ENCODE measurements around the gene TRIM46.

The TRIM46 gene

DNA sequence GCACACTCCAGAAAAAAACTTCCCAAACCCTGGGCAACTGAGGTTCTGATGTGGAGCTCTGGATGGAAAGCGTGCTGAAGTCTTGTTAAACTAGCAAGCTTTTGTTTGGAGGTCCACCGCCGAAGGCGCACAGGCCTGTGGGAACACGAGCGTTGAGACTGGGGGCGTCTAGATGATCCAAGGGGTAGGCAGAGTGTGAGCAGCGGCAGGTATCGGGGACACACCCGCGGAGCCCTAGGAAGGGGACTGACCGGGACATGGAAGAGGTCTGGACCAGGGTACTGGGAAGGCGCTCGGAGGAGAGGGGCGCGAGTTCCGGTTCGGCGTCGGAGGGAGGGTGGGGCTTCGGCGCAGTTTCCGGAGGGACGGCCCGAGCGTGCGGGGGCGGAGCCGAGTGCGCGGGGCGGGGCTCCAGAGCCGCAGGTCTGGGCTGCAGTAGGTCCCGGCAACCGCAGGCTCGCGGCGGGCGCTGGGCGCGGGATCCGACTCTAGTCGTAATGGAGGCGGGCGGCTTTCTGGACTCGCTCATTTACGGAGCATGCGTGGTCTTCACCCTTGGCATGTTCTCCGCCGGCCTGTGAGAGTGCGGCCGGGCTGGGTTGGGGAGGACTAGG lies 38.1 kb upstream of the TRIM46 start, which contains the start of gene SLC50A1:
Gene SLC50A1, plus strand, starts transcription at position 438 of the 614 bp plus-strand sequence. Its CDS starts 60 bp downstream, at position 498.
- TF ChIP-seq YY1 (IDR thresholded peaks at IDR 0.05; ENCODE audit: low read depth): peak; percentile 75
- TF ChIP-seq ZBTB7A (IDR thresholded peaks at IDR 0.05; ENCODE audit: low read depth): peak; percentile 66
- TF ChIP-seq TCF12 (IDR thresholded peaks at IDR 0.05; ENCODE audit: low read depth): no peak
- no peak for TF ChIP-seq RAD21 (IDR thresholded peaks at IDR 0.05; ENCODE audit: low read depth)
- TF ChIP-seq TAF1 (IDR thresholded peaks at IDR 0.05; ENCODE audit: low read depth): peak; percentile 83
- TF ChIP-seq CEBPB (IDR thresholded peaks at IDR 0.05): no peak
- TF ChIP-seq, protein P1, sequence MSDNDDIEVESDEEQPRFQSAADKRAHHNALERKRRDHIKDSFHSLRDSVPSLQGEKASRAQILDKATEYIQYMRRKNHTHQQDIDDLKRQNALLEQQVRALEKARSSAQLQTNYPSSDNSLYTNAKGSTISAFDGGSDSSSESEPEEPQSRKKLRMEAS (IDR thresholded peaks at IDR 0.05): peak; percentile 7
- peak; percentile 84 for TF ChIP-seq EGR1 (IDR thresholded peaks at IDR 0.05)
- TF ChIP-seq, protein P2, sequence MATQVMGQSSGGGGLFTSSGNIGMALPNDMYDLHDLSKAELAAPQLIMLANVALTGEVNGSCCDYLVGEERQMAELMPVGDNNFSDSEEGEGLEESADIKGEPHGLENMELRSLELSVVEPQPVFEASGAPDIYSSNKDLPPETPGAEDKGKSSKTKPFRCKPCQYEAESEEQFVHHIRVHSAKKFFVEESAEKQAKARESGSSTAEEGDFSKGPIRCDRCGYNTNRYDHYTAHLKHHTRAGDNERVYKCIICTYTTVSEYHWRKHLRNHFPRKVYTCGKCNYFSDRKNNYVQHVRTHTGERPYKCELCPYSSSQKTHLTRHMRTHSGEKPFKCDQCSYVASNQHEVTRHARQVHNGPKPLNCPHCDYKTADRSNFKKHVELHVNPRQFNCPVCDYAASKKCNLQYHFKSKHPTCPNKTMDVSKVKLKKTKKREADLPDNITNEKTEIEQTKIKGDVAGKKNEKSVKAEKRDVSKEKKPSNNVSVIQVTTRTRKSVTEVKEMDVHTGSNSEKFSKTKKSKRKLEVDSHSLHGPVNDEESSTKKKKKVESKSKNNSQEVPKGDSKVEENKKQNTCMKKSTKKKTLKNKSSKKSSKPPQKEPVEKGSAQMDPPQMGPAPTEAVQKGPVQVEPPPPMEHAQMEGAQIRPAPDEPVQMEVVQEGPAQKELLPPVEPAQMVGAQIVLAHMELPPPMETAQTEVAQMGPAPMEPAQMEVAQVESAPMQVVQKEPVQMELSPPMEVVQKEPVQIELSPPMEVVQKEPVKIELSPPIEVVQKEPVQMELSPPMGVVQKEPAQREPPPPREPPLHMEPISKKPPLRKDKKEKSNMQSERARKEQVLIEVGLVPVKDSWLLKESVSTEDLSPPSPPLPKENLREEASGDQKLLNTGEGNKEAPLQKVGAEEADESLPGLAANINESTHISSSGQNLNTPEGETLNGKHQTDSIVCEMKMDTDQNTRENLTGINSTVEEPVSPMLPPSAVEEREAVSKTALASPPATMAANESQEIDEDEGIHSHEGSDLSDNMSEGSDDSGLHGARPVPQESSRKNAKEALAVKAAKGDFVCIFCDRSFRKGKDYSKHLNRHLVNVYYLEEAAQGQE (IDR thresholded peaks at IDR 0.05; ENCODE audit: low read depth): no peak
- TF ChIP-seq, protein P3, sequence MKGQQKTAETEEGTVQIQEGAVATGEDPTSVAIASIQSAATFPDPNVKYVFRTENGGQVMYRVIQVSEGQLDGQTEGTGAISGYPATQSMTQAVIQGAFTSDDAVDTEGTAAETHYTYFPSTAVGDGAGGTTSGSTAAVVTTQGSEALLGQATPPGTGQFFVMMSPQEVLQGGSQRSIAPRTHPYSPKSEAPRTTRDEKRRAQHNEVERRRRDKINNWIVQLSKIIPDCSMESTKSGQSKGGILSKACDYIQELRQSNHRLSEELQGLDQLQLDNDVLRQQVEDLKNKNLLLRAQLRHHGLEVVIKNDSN (IDR thresholded peaks at IDR 0.05): no peak
- TF ChIP-seq TEAD4 (IDR thresholded peaks at IDR 0.05): no peak
- TF ChIP-seq FOXM1 (IDR thresholded peaks at IDR 0.05; ENCODE audit: borderline replicate concordance, low read depth): no peak
- no peak for TF ChIP-seq NFIC (IDR thresholded peaks at IDR 0.05)
- TF ChIP-seq EP300 (IDR thresholded peaks at IDR 0.05; ENCODE audit: borderline replicate concordance): 0 out of 2 replicates have a peak, but pooled peaks have one; percentile 9
- TF ChIP-seq CREB1 (IDR thresholded peaks at IDR 0.05; ENCODE audit: low read depth): peak; percentile 27

DNA sequence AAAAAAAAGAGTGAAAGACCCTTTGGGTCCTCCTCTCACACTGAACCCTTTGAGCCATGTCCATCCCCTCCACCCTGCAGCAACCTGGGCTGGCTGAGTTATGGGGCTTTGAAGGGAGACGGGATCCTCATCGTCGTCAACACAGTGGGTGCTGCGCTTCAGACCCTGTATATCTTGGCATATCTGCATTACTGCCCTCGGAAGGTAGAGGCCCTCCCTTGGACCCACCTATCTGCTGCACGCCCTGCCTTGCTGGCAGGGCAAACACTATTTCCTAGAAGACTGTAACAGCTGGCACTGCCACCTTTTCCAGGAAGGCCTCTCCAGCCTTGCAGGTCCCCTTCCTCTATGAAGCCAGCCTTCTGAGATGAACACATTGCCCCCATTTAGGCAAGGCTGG lies 36.9 kb upstream of the TRIM46 start:
- TF ChIP-seq NFIC (IDR thresholded peaks at IDR 0.05): no peak
- no peak for TF ChIP-seq TAF1 (IDR thresholded peaks at IDR 0.05; ENCODE audit: low read depth)
- TF ChIP-seq EP300 (IDR thresholded peaks at IDR 0.05; ENCODE audit: borderline replicate concordance): no peak
- TF ChIP-seq CEBPB (IDR thresholded peaks at IDR 0.05): no peak
- no peak for TF ChIP-seq ZBTB7A (IDR thresholded peaks at IDR 0.05; ENCODE audit: low read depth)
- TF ChIP-seq, protein P1 (IDR thresholded peaks at IDR 0.05): no peak
- TF ChIP-seq, protein P2 (IDR thresholded peaks at IDR 0.05; ENCODE audit: low read depth): no peak
- TF ChIP-seq CREB1 (IDR thresholded peaks at IDR 0.05; ENCODE audit: low read depth): no peak
- no peak for TF ChIP-seq TCF12 (IDR thresholded peaks at IDR 0.05; ENCODE audit: low read depth)
- TF ChIP-seq YY1 (IDR thresholded peaks at IDR 0.05; ENCODE audit: low read depth): no peak
- TF ChIP-seq TEAD4 (IDR thresholded peaks at IDR 0.05): no peak
- TF ChIP-seq EGR1 (IDR thresholded peaks at IDR 0.05): no peak
- TF ChIP-seq, protein P3 (IDR thresholded peaks at IDR 0.05): no peak
- no peak for TF ChIP-seq FOXM1 (IDR thresholded peaks at IDR 0.05; ENCODE audit: borderline replicate concordance, low read depth)
- TF ChIP-seq RAD21 (IDR thresholded peaks at IDR 0.05; ENCODE audit: low read depth): no peak

DNA sequence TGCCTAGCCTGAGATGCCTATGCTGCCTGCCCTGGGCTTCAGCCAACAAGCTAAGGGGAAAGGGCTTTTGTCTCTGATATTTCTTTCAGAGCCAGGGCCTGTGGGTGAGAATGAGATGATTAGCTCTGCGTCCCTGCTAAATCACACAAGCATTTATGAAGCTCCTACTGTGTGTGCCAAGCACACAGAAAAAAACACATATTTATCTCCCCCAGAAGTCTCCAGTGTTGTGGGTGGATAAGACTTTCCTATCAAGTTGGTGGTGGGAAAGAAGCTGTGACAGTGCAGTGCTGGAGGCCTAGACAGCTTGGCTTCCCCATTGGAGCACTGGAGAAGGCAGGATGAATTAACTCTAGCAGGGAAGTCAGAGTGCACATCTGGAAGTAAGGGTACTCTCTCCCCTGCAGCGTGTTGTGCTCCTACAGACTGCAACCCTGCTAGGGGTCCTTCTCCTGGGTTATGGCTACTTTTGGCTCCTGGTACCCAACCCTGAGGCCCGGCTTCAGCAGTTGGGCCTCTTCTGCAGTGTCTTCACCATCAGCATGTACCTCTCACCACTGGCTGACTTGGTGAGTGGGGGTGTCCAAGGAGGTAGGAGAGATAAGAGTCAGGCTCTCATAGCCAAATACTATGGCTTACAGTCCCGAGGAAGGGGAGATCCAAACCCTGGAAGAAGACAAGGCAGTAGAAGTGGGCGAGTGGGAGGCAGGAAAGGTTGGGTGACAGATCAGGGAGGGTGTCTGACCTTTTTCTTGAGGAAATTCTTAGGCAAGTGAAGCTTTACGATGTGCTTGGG lies 36.3 kb upstream of the TRIM46 start:
- TF ChIP-seq TEAD4 (IDR thresholded peaks at IDR 0.05): no peak
- TF ChIP-seq NFIC (IDR thresholded peaks at IDR 0.05): no peak
- no peak for TF ChIP-seq ZBTB7A (IDR thresholded peaks at IDR 0.05; ENCODE audit: low read depth)
- no peak for TF ChIP-seq YY1 (IDR thresholded peaks at IDR 0.05; ENCODE audit: low read depth)
- TF ChIP-seq, protein P1 (IDR thresholded peaks at IDR 0.05): no peak
- TF ChIP-seq, protein P3 (IDR thresholded peaks at IDR 0.05): no peak

DNA sequence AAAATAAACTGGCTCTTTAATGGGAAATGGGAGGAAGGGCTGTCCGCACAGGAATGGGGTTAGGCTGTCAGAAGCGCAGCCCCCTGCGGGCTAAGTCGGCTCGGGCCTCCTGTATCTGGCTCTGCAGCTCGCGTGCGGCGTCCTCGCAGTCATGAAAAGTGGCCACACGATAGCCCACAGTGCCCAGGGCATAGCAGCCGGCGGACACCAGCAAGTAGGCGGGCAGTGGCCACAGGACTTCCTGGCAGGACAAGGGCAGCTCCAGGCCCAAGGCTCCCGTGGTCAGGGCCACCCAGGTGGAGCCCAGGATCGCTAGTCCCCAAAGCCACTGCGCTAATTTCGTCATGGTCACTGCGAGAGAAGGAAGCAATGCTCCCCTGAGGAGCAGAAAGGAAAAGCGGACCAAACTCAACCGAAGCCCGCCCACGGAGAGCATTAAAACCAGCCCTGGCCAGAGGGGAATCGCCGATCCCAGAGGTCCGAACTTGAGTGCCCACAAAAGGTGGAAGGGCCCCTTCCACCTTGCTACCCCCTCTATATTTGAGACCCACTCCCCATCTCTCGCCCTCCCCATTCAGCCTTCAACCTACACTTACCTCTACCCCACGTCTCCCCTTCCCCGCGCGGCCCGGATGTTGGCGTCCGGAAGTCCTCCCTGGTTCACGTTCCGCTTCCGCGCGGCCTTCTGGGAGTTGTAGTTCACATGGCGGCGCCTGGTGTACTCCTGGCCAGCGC lies 33.6 kb upstream of the TRIM46 start, which contains the start of gene DPM3:
Gene DPM3, minus strand, starts transcription at position 637 of the 735 bp plus-strand sequence. Its CDS starts 291 bp downstream, at position 346.
- TF ChIP-seq TCF12 (IDR thresholded peaks at IDR 0.05; ENCODE audit: low read depth): peak; percentile 42
- TF ChIP-seq RAD21 (IDR thresholded peaks at IDR 0.05; ENCODE audit: low read depth): no peak
- 0 out of 2 replicates have a peak, but pooled peaks have one; percentile 8 for TF ChIP-seq EGR1 (IDR thresholded peaks at IDR 0.05)
- no peak for TF ChIP-seq EP300 (IDR thresholded peaks at IDR 0.05; ENCODE audit: borderline replicate concordance)
- TF ChIP-seq CREB1 (IDR thresholded peaks at IDR 0.05; ENCODE audit: low read depth): no peak
- peak; percentile 70 for TF ChIP-seq TAF1 (IDR thresholded peaks at IDR 0.05; ENCODE audit: low read depth)
- peak; percentile 26; the same call in 1 of the 2 replicates for TF ChIP-seq ZBTB7A (IDR thresholded peaks at IDR 0.05; ENCODE audit: low read depth)
- TF ChIP-seq CEBPB (IDR thresholded peaks at IDR 0.05): no peak
- TF ChIP-seq YY1 (IDR thresholded peaks at IDR 0.05; ENCODE audit: low read depth): peak; percentile 74
- TF ChIP-seq, protein P1 (IDR thresholded peaks at IDR 0.05): peak; percentile 48; the same call in 1 of the 2 replicates
- TF ChIP-seq, protein P2 (IDR thresholded peaks at IDR 0.05; ENCODE audit: low read depth): no peak
- TF ChIP-seq NFIC (IDR thresholded peaks at IDR 0.05): no peak
- no peak for TF ChIP-seq TEAD4 (IDR thresholded peaks at IDR 0.05)
- no peak for TF ChIP-seq FOXM1 (IDR thresholded peaks at IDR 0.05; ENCODE audit: borderline replicate concordance, low read depth)
- TF ChIP-seq, protein P3 (IDR thresholded peaks at IDR 0.05): no peak

Data from Ishikawa (cell line).